SK-N-SH (cell line): Measurements from ENCODE around the gene EXOC4. TPM values are rescaled to one million over a fixed set of nuclear protein-coding genes. Genes with fewer than 3 reads are reported as not detected.

ENCODE experiments used
- CTCF ChIA-PET: fragments of 300-600, 350-600 bp; formaldehyde crosslinking; extraction: SDS; loops from one replicate; lab custom pipeline; 2021; lab: Yijun Ruan, JAX
- POLR2A ChIA-PET: fragments of 350-600 bp; sonication (Branson Sonifier 250); formaldehyde crosslinking; extraction: SDS; loops from one replicate; lab custom pipeline; 2020; ENCODE audit warnings: antibody characterized with exemption, inconsistent platforms; lab: Yijun Ruan, JAX
- DNase-seq: peaks from one replicate; pipeline ENCODE4 v3.0.0; 2012
- H2AFZ ChIP-seq: fragments of 200-600 bp; sonication (generic); 2 replicates; pipeline ENCODE4 v1.8.1; 2016; ENCODE audit warnings: antibody characterized with exemption, mild to moderate bottlenecking, low read depth
- H3F3A ChIP-seq: fragments of 200-600 bp; sonication (generic); replicated peaks from 2 replicates; pipeline ENCODE3; 2016; ENCODE audit warnings: antibody characterized with exemption, mild to moderate bottlenecking; ENCODE audit not compliant: insufficient read depth
- H3K27ac ChIP-seq, 2 experiments: fragments of 200-500 bp in 1 of 2; fragments of 200-600 bp in 1 of 2; sonication (Bioruptor generic) in 1 of 2; sonication (generic), shearing (Covaris generic) in 1 of 2; 2 replicates each; pipeline versions ENCODE4 v1.5.1 to v1.6.1; 2014 to 2016; ENCODE audit warnings: low read depth in 2 of 2, inconsistent platforms in 1 of 2, low read length in 1 of 2, mild to moderate bottlenecking in 1 of 2, mixed read lengths in 1 of 2
- H3K27me3 ChIP-seq: fragments of 200-600 bp; sonication (generic), shearing (Covaris generic); 2 replicates; pipeline ENCODE4 v1.6.1; 2016; ENCODE audit warnings: mixed run types; ENCODE audit not compliant: insufficient read depth
- H3K36me3 ChIP-seq, 2 experiments: fragments of 200-500 bp in 1 of 2; fragments of 200-600 bp in 1 of 2; sonication (Bioruptor generic) in 1 of 2; sonication (generic) in 1 of 2; replicated peaks in 1 of 2; 2 replicates each; pipeline versions ENCODE3 to v1.5.1; 2014 to 2016; ENCODE audit warnings: low read length in 1 of 2, mild to moderate bottlenecking in 1 of 2; ENCODE audit not compliant: insufficient read depth in 2 of 2, control insufficient read depth in 1 of 2
- H3K4me1 ChIP-seq, 2 experiments: fragments of 200-500 bp in 1 of 2; fragments of 200-600 bp in 1 of 2; sonication (Bioruptor generic) in 1 of 2; sonication (generic), shearing (Covaris generic) in 1 of 2; 2 replicates each; pipeline versions ENCODE4 v1.5.1 to v1.6.1; 2014 to 2016; ENCODE audit warnings: low read depth in 1 of 2, low read length in 1 of 2, mixed run types in 1 of 2; ENCODE audit not compliant: insufficient read depth in 2 of 2, control insufficient read depth in 1 of 2
- H3K4me2 ChIP-seq: fragments of 200-600 bp; sonication (generic), shearing (Covaris generic); 2 replicates; pipeline ENCODE4 v1.6.1; 2017; ENCODE audit warnings: mixed run types
- H3K4me3 ChIP-seq, 2 experiments: fragments of 200-500 bp in 1 of 2; fragments of 200-600 bp in 1 of 2; sonication (Bioruptor generic) in 1 of 2; sonication (generic), shearing (Covaris generic) in 1 of 2; 2 replicates each; pipeline versions ENCODE4 v1.5.1 to v1.8.1; 2014 to 2016; ENCODE audit warnings: low read depth in 2 of 2, inconsistent platforms in 1 of 2, low read length in 1 of 2, mild to moderate bottlenecking in 1 of 2, mixed read lengths in 1 of 2, moderate library complexity in 1 of 2
- H3K79me2 ChIP-seq: fragments of 200-600 bp; sonication (generic); 2 replicates; pipeline ENCODE4 v1.8.1; 2017; ENCODE audit warnings: mild to moderate bottlenecking; ENCODE audit not compliant: insufficient read depth
- H3K9ac ChIP-seq: fragments of 200-600 bp; sonication (generic); 2 replicates; pipeline ENCODE4 v1.6.1; 2017; ENCODE audit warnings: mixed run types
- H3K9me2 ChIP-seq: fragments of 200-600 bp; sonication (generic); 2 replicates; pipeline ENCODE4 v1.6.1; 2017; ENCODE audit warnings: mixed run types
- H3K9me3 ChIP-seq: fragments of 200-600 bp; sonication (generic); 2 replicates; pipeline ENCODE4 v1.6.1; 2017; ENCODE audit warnings: mixed run types, mild to moderate bottlenecking, moderate library complexity
- H4K20me1 ChIP-seq: fragments of 200-600 bp; sonication (generic); 2 replicates; pipeline ENCODE4 v1.6.1; 2017; ENCODE audit warnings: mild to moderate bottlenecking, mixed run types; ENCODE audit not compliant: insufficient read depth
- CHD2 ChIP-seq: fragments of 150-350 bp; IDR thresholded peaks from 2 replicates; pipeline ENCODE4 v1.6.1; 2018; ENCODE audit warnings: low read length; ENCODE audit not compliant: partially characterized antibody
- ELF1 ChIP-seq: IDR thresholded peaks from 2 replicates; pipeline ENCODE4 v1.4.0; 2012
- EP300 ChIP-seq, 2 experiments: IDR thresholded peaks; 2 replicates each; pipeline versions ENCODE4 v1.4.0 to v1.6.1; 2012; ENCODE audit warnings: borderline replicate concordance in 1 of 2, low read depth in 1 of 2, low read length in 1 of 2
- EZH2phosphoT487 ChIP-seq: fragments of 200-600 bp; sonication (generic); IDR thresholded peaks from 2 replicates; pipeline ENCODE4 v1.6.1; 2017; ENCODE audit warnings: low read depth, mixed run types, mild to moderate bottlenecking, antibody characterized with exemption, moderate library complexity, borderline replicate concordance
- FOSL2 ChIP-seq: IDR thresholded peaks from 2 replicates; pipeline ENCODE4 v1.4.0; 2012; ENCODE audit warnings: low read depth, mild to moderate bottlenecking, moderate library complexity, borderline replicate concordance
- FOXJ3 ChIP-seq: sonication (generic); formaldehyde crosslinking; IDR thresholded peaks from 2 replicates; pipeline ENCODE4 v1.5.1; 2020; ENCODE audit warnings: mild to moderate bottlenecking, missing genetic modification reagents
- GABPA ChIP-seq: IDR thresholded peaks from 2 replicates; pipeline ENCODE4 v1.4.0; 2012; ENCODE audit warnings: low read depth, mild to moderate bottlenecking
- MEF2A ChIP-seq: IDR thresholded peaks from 2 replicates; pipeline ENCODE4 v1.4.0; 2012; ENCODE audit warnings: low read depth, borderline replicate concordance
- MXI1 ChIP-seq: IDR thresholded peaks from 2 replicates; pipeline ENCODE4 v1.6.1; 2012; ENCODE audit warnings: mild to moderate bottlenecking, low read depth, low read length, improper control_type of control experiment
- NRF1 ChIP-seq: IDR thresholded peaks from 2 replicates; pipeline ENCODE4 v1.6.1; 2012; ENCODE audit warnings: low read depth, mild to moderate bottlenecking, low read length
- RAD21 ChIP-seq: IDR thresholded peaks from 2 replicates; pipeline ENCODE4 v1.6.1; 2012; ENCODE audit warnings: mild to moderate bottlenecking, low read length
- RCOR1 ChIP-seq: fragments of 150-350 bp; IDR thresholded peaks from 2 replicates; pipeline ENCODE4 v1.6.1; 2017; ENCODE audit warnings: antibody characterized with exemption, low read length
- RFX5 ChIP-seq: IDR thresholded peaks from 2 replicates; pipeline ENCODE4 v1.6.1; 2012; ENCODE audit warnings: mild to moderate bottlenecking, improper control_type of control experiment, low read length
- SIN3A ChIP-seq: IDR thresholded peaks from 2 replicates; pipeline ENCODE4 v1.6.1; 2012; ENCODE audit warnings: low read depth, mild to moderate bottlenecking, low read length, moderate library complexity, borderline replicate concordance
- SMC3 ChIP-seq: IDR thresholded peaks from 2 replicates; pipeline ENCODE4 v1.6.1; 2012; ENCODE audit warnings: low read depth, low read length, improper control_type of control experiment
- TAF1 ChIP-seq: IDR thresholded peaks from 2 replicates; pipeline ENCODE4 v1.6.1; 2012; ENCODE audit warnings: low read depth, mild to moderate bottlenecking, low read length, moderate library complexity, borderline replicate concordance
- TCF12 ChIP-seq: IDR thresholded peaks from 2 replicates; pipeline ENCODE4 v1.4.0; 2012
- WGBS: methylation state at CpG from one replicate; pipeline ENCODE4 v1.1.6; 2017; ENCODE audit warnings: low lambda C conversion rate; 5-methylcytosine and 5-hydroxymethylcytosine counted together
- polyA plus RNA-seq, 3 experiments: library from polyadenylated mRNA; depleted of rRNA; stranded (reverse); fragments of >200 nt; gene quantifications; 2 replicates each; pipeline ENCODE4 v1.2.3, GENCODE V29; 2012
- TF ChIP-seq, protein P1 (sequence below): IDR thresholded peaks from 2 replicates; pipeline ENCODE4 v1.6.1; 2012; ENCODE audit warnings: mild to moderate bottlenecking, low read depth, low read length, moderate library complexity
- TF ChIP-seq, protein P2 (sequence below): IDR thresholded peaks from 2 replicates; pipeline ENCODE4 v1.4.0; 2012; ENCODE audit warnings: low read depth
- TF ChIP-seq, protein P3 (sequence below): IDR thresholded peaks from 2 replicates; pipeline ENCODE4; 2012
- TF ChIP-seq, protein P4 (sequence below): fragments of 150-350 bp; IDR thresholded peaks from 2 replicates; pipeline ENCODE4 v1.6.1; 2017; ENCODE audit warnings: antibody characterized with exemption, low read length, low read depth, borderline replicate concordance

Gene EXOC4
- polyA plus RNA-seq, 1 of the 3 experiments (the other 2 are of a cell fraction): 37.3 TPM

DNA sequence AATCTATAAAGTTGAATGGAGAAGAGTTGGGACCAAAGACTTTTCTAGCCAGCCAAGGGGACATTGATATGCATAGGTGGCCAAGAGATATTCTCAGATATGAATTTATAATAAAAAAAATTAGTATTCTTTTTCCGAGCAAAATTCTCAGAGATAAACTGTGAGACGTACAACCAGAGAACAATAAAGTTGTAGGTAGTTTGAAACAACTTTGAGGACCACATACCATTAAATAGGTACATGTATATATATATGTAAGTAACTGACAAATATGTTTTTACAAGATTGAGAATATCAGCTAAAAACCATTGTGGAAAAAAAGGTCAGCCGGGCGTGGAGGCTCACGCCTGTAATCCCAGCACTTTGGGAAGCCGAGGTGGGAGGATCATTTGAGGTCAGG is 56.5 kb downstream of the EXOC4 start:
- Histone ChIP-seq H3K79me2 (no peaks in the 10 kb centered on the region), H3F3A (no peaks in the 10 kb centered on the region), H3K36me3 (peaks cover 44 to 70% of the 10 kb centered on the region in 2 experiments), H3K27ac (no peak overlapping the region), H2AFZ (no peak overlapping the region), H3K4me3 (no peak overlapping the region), H3K4me1 (peaks cover 0 to 6% of the 10 kb centered on the region in 2 experiments; a peak in 2 of 4 replicates), H3K9ac (no peak overlapping the region), H4K20me1 (no peaks in the 10 kb centered on the region), H3K27me3 (no peaks in the 10 kb centered on the region), H3K9me3 (no peaks in the 10 kb centered on the region), H3K4me2 (no peak overlapping the region), H3K9me2 (0 out of 2 replicates have a peak, but pooled peaks cover 3% of the 10 kb centered on the region)
- no peak for DNase-seq
- POLR2A ChIA-PET: no interaction called here
- CTCF ChIA-PET: no interaction called here
- TF ChIP-seq NRF1 (no peak), RFX5 (no peak), RAD21 (no peak), EZH2phosphoT487 (no peak), SMC3 (no peak), GABPA (no peak), TAF1 (no peak), SIN3A (no peak), FOXJ3 (CRISPR knock-in tag) (no peak), CHD2 (no peak), FOSL2 (no peak), TCF12 (no peak), RCOR1 (no peak)
- TF ChIP-seq, protein P1, sequence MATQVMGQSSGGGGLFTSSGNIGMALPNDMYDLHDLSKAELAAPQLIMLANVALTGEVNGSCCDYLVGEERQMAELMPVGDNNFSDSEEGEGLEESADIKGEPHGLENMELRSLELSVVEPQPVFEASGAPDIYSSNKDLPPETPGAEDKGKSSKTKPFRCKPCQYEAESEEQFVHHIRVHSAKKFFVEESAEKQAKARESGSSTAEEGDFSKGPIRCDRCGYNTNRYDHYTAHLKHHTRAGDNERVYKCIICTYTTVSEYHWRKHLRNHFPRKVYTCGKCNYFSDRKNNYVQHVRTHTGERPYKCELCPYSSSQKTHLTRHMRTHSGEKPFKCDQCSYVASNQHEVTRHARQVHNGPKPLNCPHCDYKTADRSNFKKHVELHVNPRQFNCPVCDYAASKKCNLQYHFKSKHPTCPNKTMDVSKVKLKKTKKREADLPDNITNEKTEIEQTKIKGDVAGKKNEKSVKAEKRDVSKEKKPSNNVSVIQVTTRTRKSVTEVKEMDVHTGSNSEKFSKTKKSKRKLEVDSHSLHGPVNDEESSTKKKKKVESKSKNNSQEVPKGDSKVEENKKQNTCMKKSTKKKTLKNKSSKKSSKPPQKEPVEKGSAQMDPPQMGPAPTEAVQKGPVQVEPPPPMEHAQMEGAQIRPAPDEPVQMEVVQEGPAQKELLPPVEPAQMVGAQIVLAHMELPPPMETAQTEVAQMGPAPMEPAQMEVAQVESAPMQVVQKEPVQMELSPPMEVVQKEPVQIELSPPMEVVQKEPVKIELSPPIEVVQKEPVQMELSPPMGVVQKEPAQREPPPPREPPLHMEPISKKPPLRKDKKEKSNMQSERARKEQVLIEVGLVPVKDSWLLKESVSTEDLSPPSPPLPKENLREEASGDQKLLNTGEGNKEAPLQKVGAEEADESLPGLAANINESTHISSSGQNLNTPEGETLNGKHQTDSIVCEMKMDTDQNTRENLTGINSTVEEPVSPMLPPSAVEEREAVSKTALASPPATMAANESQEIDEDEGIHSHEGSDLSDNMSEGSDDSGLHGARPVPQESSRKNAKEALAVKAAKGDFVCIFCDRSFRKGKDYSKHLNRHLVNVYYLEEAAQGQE: no peak
- WGBS: 95% methylated on average over 6 of the region's 6 CpGs

DNA sequence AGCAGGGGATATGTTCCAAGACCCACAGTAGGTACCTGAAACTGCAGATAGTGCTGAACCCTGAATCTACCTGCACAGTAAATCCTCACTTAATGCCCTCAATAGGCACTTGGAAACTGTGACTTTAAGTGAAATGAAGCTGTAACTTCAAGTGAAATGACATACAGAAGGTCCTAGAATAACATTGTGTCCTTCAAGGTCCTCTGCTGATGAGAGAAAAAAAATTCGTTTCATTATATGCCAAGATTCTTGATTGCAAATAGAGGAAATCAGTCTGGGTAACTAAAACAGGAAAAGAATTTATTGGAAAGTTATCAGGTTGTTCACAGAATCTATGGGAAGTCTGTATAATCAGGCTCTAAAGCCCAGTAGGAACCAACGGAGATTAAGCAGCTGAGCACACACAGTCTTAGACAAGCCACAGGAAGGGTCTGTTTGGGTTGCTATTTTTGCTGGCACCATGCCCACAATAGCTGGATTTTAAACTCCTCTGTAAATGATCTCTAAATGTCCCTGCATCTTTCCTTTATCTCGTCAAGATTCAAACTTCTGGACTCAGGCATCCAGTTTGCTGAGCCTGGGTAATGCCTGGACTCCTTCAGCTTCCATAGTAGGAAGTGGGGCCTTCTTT is 57.5 kb downstream of the EXOC4 start:
- WGBS: 65% methylated on average over 3 of the region's 3 CpGs
- TF ChIP-seq, protein P2, sequence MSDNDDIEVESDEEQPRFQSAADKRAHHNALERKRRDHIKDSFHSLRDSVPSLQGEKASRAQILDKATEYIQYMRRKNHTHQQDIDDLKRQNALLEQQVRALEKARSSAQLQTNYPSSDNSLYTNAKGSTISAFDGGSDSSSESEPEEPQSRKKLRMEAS: no peak
- no peak for TF ChIP-seq TAF1
- TF ChIP-seq, protein P3, sequence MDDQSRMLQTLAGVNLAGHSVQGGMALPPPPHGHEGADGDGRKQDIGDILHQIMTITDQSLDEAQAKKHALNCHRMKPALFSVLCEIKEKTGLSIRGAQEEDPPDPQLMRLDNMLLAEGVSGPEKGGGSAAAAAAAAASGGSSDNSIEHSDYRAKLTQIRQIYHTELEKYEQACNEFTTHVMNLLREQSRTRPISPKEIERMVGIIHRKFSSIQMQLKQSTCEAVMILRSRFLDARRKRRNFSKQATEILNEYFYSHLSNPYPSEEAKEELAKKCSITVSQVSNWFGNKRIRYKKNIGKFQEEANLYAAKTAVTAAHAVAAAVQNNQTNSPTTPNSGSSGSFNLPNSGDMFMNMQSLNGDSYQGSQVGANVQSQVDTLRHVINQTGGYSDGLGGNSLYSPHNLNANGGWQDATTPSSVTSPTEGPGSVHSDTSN: no peak
- TF ChIP-seq EP300 (IDR thresholded peaks at IDR 0.05; ENCODE audit: borderline replicate concordance in 1 of 2, low read depth in 1 of 2, low read length in 1 of 2): no peak
- TF ChIP-seq RFX5: no peak
- no peak for TF ChIP-seq MEF2A
- no peak for TF ChIP-seq MXI1
- TF ChIP-seq SMC3: no peak
- no peak for TF ChIP-seq ELF1
- TF ChIP-seq, protein P4, sequence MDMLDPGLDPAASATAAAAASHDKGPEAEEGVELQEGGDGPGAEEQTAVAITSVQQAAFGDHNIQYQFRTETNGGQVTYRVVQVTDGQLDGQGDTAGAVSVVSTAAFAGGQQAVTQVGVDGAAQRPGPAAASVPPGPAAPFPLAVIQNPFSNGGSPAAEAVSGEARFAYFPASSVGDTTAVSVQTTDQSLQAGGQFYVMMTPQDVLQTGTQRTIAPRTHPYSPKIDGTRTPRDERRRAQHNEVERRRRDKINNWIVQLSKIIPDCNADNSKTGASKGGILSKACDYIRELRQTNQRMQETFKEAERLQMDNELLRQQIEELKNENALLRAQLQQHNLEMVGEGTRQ: no peak
- no peak for TF ChIP-seq NRF1

More for the DNA sequence above, 57.5 kb downstream of the EXOC4 start:
- peaks cover 44 to 63% of the 10 kb centered on the region in 2 experiments for H3K36me3 ChIP-seq
- peak overlapping the region in 1 of 2 experiments; percentile 11; a peak in 1 of 4 replicates for H3K27ac ChIP-seq
- no peak for DNase-seq
- no peak overlapping the region for H3K4me3 ChIP-seq
- no peaks in the 10 kb centered on the region for H3K79me2 ChIP-seq
- H3K27me3 ChIP-seq: no peaks in the 10 kb centered on the region
- H4K20me1 ChIP-seq: no peaks in the 10 kb centered on the region
- H3K4me1 ChIP-seq: peaks cover 0 to 5% of the 10 kb centered on the region in 2 experiments; a peak in 2 of 4 replicates
- no peak overlapping the region for H3K9ac ChIP-seq
- peaks cover 4% of the 10 kb centered on the region for H3F3A ChIP-seq
- CTCF ChIA-PET: interaction anchor here (1.0 to 1.3 kb wide), 3 partner anchors 9 to 24 kb away, joined by 3 read pairs; no protein-coding TSS in a partner anchor
- H2AFZ ChIP-seq: no peak overlapping the region
- no peak overlapping the region for H3K4me2 ChIP-seq
- POLR2A ChIA-PET: no interaction called here
- H3K9me3 ChIP-seq: no peaks in the 10 kb centered on the region
- 0 out of 2 replicates have a peak, but pooled peaks cover 3% of the 10 kb centered on the region for H3K9me2 ChIP-seq
